HG02840 (cell line): ENCODE data around the gene BMP3.

ENCODE experiments used
- ATAC-seq: cut with Tn5 transposase; IDR thresholded peaks from one replicate; pipeline ENCODE4 v1.9.1; 2021; ENCODE audit warnings: mild to moderate bottlenecking, moderate library complexity, moderate number of reproducible peaks; ENCODE audit not compliant: unreplicated experiment, low FRiP score

The BMP3 gene

GRCh38 chr4:81040012-81040659 lies 9.6 kb downstream of the BMP3 start:
- ATAC-seq, result no peak

- ATAC-seq, result no peak
Measured at GRCh38 chr4:81042578-81043365, 12.3 kb downstream of the BMP3 start.

- no peak for ATAC-seq
Measured at GRCh38 chr4:81049330-81049729, 18.8 kb downstream of the BMP3 start.

- ATAC-seq, result no peak
Measured at GRCh38 chr4:81049907-81050306, 19.4 kb downstream of the BMP3 start.

GRCh38 chr4:81052119-81053068 lies 21.9 kb downstream of the BMP3 start:
- peak; percentile 99 for ATAC-seq

GRCh38 chr4:81058621-81059020 lies 28.1 kb downstream of the BMP3 start:
- no peak for ATAC-seq

GRCh38 chr4:81060587-81061343 lies 30.3 kb downstream of the BMP3 start:
- ATAC-seq, result no peak

GRCh38 chr4:81061344-81061730 lies 30.8 kb downstream of the BMP3 start:
- ATAC-seq, result no peak

- no peak for ATAC-seq
Measured at GRCh38 chr4:81062001-81062400, 31.5 kb downstream of the BMP3 start.

- ATAC-seq, result no peak
Measured at GRCh38 chr4:81065446-81065845, 34.9 kb downstream of the BMP3 start.

- ATAC-seq, result peak; percentile 94
Measured at GRCh38 chr4:81069706-81070331, 39.3 kb downstream of the BMP3 start.

- no peak for ATAC-seq
Measured at GRCh38 chr4:81071013-81071412, 40.5 kb downstream of the BMP3 start.

GRCh38 chr4:81081156-81081555 lies 50.6 kb downstream of the BMP3 start:
- no peak for ATAC-seq

GRCh38 chr4:81084029-81084428 lies 53.5 kb downstream of the BMP3 start:
- ATAC-seq, result no peak

- no peak for ATAC-seq
Measured at GRCh38 chr4:81084634-81085033, 54.1 kb downstream of the BMP3 start.

GRCh38 chr4:81085291-81085690 lies 54.8 kb downstream of the BMP3 start:
- ATAC-seq, result no peak

- ATAC-seq, result no peak
Measured at GRCh38 chr4:81085979-81086378, 55.5 kb downstream of the BMP3 start.

- ATAC-seq, result no peak
Measured at GRCh38 chr4:81093720-81094401, 63.4 kb downstream of the BMP3 start.

- no peak for ATAC-seq
Measured at GRCh38 chr4:81095389-81095788, 64.9 kb downstream of the BMP3 start.
